ENCODE measurements around the gene DDI2. TPM values are rescaled to one million over a fixed set of nuclear protein-coding genes. Genes with fewer than 3 reads are reported as not detected.

The DDI2 gene
- total and polyA plus RNA-seq, 9 of the 15 experiments (the other 6 are each of a cell fraction or from before 2014, with no cell fraction given) = 6.5 to 48.4 (median 21.2) TPM

- no peak for TF ChIP-seq ZBTB12 (CRISPR knock-in tag; IDR thresholded peaks at IDR 0.05)
- no peak for TF ChIP-seq ZNF384 (IDR thresholded peaks at IDR 0.05; ENCODE audit: low read depth, low read length)
- no peak for TF ChIP-seq DACH1 (IDR thresholded peaks at IDR 0.05; ENCODE audit: partially characterized antibody)
- TF ChIP-seq ZNF121 (CRISPR knock-in tag; conservative IDR thresholded peaks at IDR 0.05) = no peak
- TF ChIP-seq SNAPC5 (CRISPR knock-in tag; IDR thresholded peaks at IDR 0.05) = no peak
- no peak for TF ChIP-seq ZNF217 (CRISPR knock-in tag; IDR thresholded peaks at IDR 0.05)
- TF ChIP-seq ATF3 (IDR thresholded peaks at IDR 0.05) = 0 out of 2 replicates have a peak, but pooled peaks have one; percentile 20
- TF ChIP-seq ATF3 (CRISPR knock-in tag; conservative IDR thresholded peaks at IDR 0.05) = no peak
- TF ChIP-seq SP1 (CRISPR knock-in tag; IDR thresholded peaks at IDR 0.05) = no peak
- TF ChIP-seq POLR2G (IDR thresholded peaks at IDR 0.05; ENCODE audit: low read depth, low read length) = peak; percentile 43; the same call in 1 of the 2 replicates
- no peak for TF ChIP-seq KLF1 (tag; IDR thresholded peaks at IDR 0.05)
- TF ChIP-seq BRF1 (IDR thresholded peaks at IDR 0.05; ENCODE audit: borderline replicate concordance, extremely low read depth, insufficient read length) = no peak
- no peak for TF ChIP-seq NUFIP1 (IDR thresholded peaks at IDR 0.05; ENCODE audit: partially characterized antibody)
- no peak for TF ChIP-seq MCM5 (IDR thresholded peaks at IDR 0.05; ENCODE audit: low read depth)
- TF ChIP-seq PBX2 (CRISPR knock-in tag; IDR thresholded peaks at IDR 0.05; ENCODE audit: low read depth) = no peak
- no peak for TF ChIP-seq PBX2 (tag; conservative IDR thresholded peaks at IDR 0.05; ENCODE audit: low read depth)
- TF ChIP-seq ZNF583 (CRISPR knock-in tag; IDR thresholded peaks at IDR 0.05) = no peak
- TF ChIP-seq ETS2 (tag; IDR thresholded peaks at IDR 0.05; ENCODE audit: borderline replicate concordance, poor library complexity, severe bottlenecking) = no peak
These were observed 13.9 kb upstream of the DDI2 start (continued) for GRCh38 chr1:15603050-15603965.
